ENCODE data around the gene TRA2A. TPM values are rescaled to one million over a fixed set of nuclear protein-coding genes. Genes with fewer than 3 reads are reported as not detected.
A peak's percentile ranks its signal among the peaks of the same experiment; 100 is the strongest.

TRA2A gene
- total RNA-seq, 1 donor from 2014 or later: 120 TPM

DNA sequence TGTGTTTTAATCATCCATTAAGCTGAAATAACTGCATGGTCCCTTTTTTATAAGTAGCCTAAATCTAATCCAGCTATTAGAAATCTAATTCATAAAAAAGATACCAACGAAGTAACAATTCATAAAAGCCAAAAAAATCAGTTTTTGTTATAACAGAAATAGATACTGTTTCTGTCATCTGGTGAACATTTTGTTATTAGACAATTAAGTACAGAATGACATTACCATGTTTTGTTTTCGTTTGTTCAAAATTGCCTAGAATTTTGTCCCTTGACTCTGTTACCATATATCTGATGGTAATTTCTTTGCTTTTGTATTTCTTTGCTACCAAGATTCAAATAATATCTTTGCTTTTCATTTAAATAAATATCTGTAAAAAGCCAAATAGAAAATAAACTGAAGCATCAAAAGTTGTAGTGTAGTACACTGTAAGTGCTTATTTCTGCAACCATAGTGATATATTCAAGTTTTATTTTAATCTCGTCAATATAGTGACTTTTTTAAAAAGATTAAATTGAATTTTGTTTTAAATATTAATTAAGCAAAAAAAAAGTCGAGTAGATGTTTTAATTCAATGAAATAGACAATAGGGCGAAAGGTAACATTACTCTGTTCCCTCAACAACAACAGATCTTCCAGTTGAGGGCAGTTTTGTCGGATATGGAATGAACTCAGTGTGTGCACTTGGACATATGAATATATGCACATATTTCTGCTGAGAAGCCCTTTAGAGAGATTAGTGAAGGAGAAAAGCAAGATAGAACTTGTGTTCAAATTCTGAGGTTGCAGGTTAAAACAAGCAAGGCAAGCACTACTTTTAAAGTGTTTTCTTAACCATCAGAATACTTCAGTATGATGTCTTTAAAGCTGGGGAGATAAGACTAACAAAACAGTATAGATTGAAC is 53.6 kb downstream of the TRA2A start:
- no peaks in the 10 kb centered on the region for H3K9me3 Mint-ChIP-seq
- TF ChIP-seq, protein P1, sequence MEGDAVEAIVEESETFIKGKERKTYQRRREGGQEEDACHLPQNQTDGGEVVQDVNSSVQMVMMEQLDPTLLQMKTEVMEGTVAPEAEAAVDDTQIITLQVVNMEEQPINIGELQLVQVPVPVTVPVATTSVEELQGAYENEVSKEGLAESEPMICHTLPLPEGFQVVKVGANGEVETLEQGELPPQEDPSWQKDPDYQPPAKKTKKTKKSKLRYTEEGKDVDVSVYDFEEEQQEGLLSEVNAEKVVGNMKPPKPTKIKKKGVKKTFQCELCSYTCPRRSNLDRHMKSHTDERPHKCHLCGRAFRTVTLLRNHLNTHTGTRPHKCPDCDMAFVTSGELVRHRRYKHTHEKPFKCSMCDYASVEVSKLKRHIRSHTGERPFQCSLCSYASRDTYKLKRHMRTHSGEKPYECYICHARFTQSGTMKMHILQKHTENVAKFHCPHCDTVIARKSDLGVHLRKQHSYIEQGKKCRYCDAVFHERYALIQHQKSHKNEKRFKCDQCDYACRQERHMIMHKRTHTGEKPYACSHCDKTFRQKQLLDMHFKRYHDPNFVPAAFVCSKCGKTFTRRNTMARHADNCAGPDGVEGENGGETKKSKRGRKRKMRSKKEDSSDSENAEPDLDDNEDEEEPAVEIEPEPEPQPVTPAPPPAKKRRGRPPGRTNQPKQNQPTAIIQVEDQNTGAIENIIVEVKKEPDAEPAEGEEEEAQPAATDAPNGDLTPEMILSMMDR (conservative IDR thresholded peaks at IDR 0.05): no peak
- peaks cover 39% of the 10 kb centered on the region for H3K4me1 Mint-ChIP-seq
- H3K27ac Mint-ChIP-seq (ENCODE audit: unreplicated experiment): no peak overlapping the region
- H3K27me3 Mint-ChIP-seq (ENCODE audit: low read depth): peaks cover 4% of the 10 kb centered on the region
- H3K4me3 Mint-ChIP-seq: no peak overlapping the region
- DNase-seq (ENCODE audit: low read depth, low spot score): no peak
- peaks cover 6% of the 10 kb centered on the region for H3K36me3 Mint-ChIP-seq (ENCODE audit: low read depth)

DNA sequence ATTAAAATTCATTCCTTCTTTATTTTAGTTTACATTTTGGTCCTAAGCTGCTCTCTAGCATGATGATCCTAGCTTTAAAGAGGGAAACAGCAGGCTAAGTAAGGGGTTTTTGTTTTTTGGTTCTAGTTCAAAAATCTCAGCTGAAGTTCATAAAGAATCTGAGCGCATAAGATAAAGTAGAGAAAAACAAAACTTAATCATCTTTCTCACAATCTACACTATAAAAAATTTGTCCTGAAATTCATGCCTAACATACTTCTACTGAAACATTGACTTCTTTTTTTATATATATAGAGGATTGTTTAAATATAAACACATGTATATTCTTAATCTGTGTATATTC is 54.7 kb downstream of the TRA2A start:
- Mint-ChIP-seq H3K36me3 (ENCODE audit: low read depth) (peaks cover 6% of the 10 kb centered on the region), H3K9me3 (no peaks in the 10 kb centered on the region), H3K4me1 (peaks cover 47% of the 10 kb centered on the region), H3K27ac (ENCODE audit: unreplicated experiment) (no peak overlapping the region), H3K4me3 (peak overlapping the region; percentile 90), H3K27me3 (ENCODE audit: low read depth) (peaks cover 4% of the 10 kb centered on the region)
- no peak for DNase-seq (ENCODE audit: low read depth, low spot score)
- TF ChIP-seq, protein P1 (conservative IDR thresholded peaks at IDR 0.05): no peak

DNA sequence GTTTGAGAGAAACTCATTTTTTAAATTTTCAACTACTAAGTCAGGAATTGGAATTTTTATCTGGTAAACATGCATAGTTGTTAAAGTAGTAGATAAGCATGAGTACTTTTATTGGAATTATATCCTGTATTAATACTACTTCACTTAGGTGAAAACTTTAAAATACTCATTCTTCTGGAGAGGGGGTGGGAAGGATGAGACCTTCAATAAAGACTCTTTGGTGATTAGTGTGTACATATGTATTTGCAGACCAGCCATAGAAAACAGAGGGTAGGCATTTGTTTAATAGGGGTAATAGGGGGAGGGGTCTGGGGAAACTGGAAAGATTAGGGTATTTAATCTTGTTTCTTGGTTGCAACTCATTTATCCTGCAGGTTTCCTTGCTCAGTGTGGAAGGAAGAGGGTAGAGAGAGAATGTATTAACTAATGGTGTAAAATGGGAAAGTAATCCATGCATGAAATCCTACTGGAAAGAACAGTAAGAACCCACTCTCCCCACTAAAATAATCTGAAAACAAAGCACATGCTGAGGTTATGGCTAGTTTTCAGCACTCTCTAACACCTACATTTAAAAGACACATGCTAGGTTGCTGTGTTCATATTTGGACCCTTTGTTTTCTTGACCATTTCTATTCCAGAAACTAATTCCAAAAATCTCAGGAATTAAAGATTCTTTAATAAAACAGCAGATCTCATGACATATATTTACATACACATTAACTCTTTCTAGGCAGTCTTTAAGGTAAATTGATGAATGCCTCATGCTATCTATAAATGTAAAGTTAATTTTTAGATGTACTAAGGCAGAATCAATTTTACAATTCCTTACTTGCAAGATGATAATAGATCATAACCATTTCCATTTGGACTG is 55.3 kb downstream of the TRA2A start:
- Mint-ChIP-seq H3K4me1 (peaks cover 51% of the 10 kb centered on the region), H3K9me3 (no peaks in the 10 kb centered on the region)

DNA sequence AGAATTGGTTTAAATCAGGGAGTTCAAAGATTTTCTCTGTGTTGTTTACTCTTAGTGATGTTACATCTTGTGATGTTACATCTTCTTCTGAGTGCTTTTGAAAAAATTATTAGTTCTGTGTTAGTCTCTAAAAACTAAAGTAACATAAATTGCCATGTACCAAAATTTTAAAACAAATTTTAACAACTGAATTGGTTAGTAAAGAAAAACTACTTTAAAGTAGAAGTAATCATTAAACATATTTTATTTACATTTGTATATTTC is 56.3 kb downstream of the TRA2A start:
- peaks cover 48% of the 10 kb centered on the region for H3K4me1 Mint-ChIP-seq
- peak overlapping the region; percentile 97 for H3K4me3 Mint-ChIP-seq
- H3K27ac Mint-ChIP-seq (ENCODE audit: unreplicated experiment): peak overlapping the region; percentile 98
- no peaks in the 10 kb centered on the region for H3K36me3 Mint-ChIP-seq (ENCODE audit: low read depth)
- peaks cover 7% of the 10 kb centered on the region for H3K27me3 Mint-ChIP-seq (ENCODE audit: low read depth)
- H3K9me3 Mint-ChIP-seq: no peaks in the 10 kb centered on the region
- DNase-seq (ENCODE audit: low read depth, low spot score): no peak
- TF ChIP-seq, protein P1 (conservative IDR thresholded peaks at IDR 0.05): no peak

More for the DNA sequence above, 55.3 kb downstream of the TRA2A start:
- no peak for DNase-seq (ENCODE audit: low read depth, low spot score)
- H3K27ac Mint-ChIP-seq (ENCODE audit: unreplicated experiment): peak overlapping the region; percentile 69
- peak overlapping the region; percentile 90 for H3K4me3 Mint-ChIP-seq
- peaks cover 4% of the 10 kb centered on the region for H3K27me3 Mint-ChIP-seq (ENCODE audit: low read depth)
- TF ChIP-seq, protein P1 (conservative IDR thresholded peaks at IDR 0.05): no peak
- H3K36me3 Mint-ChIP-seq (ENCODE audit: low read depth): peaks cover 5% of the 10 kb centered on the region

DNA sequence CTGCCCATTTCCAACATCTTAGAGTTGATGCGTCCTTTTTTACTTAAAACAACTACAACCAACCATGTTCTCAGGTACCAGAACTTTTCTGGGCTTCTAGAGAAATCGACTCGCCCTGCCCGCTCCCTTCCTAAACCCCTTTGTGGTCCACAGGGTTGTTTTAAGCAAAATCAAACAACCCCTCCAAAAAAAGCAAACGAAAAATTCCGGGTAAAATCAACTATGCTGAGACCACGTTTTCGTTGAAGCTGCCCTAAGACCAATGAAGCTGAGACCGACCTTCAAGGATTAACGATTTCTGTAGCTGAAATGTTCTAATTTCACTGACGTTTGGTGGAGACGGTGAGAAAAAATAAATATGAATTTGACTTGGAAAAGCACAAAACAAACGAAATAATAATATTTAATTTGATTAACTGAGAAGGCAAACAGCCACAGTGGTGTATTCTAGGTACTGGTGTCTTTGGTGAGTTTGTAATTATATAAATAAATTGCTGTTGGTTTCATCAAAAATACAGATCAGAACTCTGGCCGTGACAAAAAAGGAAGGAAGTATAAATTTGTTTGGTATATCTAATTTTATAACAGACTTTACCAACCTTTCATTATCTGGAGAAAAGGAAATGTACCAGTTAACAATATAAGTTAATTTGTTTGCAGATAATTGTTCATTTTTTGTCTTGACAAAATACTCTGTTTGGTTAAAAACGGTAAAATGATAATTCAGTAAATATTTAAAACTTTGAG is 56.8 kb downstream of the TRA2A start:
- Mint-ChIP-seq H3K27me3 (ENCODE audit: low read depth) (peaks cover 11% of the 10 kb centered on the region), H3K36me3 (ENCODE audit: low read depth) (peaks cover 1% of the 10 kb centered on the region), H3K4me1 (peaks cover 48% of the 10 kb centered on the region), H3K4me3 (peak overlapping the region; percentile 97), H3K9me3 (no peaks in the 10 kb centered on the region), H3K27ac (ENCODE audit: unreplicated experiment) (peak overlapping the region; percentile 98)
- DNase-seq (ENCODE audit: low read depth, low spot score): no peak
- TF ChIP-seq, protein P1 (conservative IDR thresholded peaks at IDR 0.05): no peak

Measured in neural crest cell (in vitro differentiated cells).